ENCODE measurements around the gene ABCB11. TPM values are rescaled to one million over a fixed set of nuclear protein-coding genes. Genes with fewer than 3 reads are reported as not detected.
"Not testable (repeated sequence)": the region's sequence is repeated elsewhere in the genome, so short reads cannot be mapped to it uniquely, and the experiment has no call there.

ABCB11 gene
- total RNA-seq, 1 donor from 2014 or later: 0.02 TPM

DNA sequence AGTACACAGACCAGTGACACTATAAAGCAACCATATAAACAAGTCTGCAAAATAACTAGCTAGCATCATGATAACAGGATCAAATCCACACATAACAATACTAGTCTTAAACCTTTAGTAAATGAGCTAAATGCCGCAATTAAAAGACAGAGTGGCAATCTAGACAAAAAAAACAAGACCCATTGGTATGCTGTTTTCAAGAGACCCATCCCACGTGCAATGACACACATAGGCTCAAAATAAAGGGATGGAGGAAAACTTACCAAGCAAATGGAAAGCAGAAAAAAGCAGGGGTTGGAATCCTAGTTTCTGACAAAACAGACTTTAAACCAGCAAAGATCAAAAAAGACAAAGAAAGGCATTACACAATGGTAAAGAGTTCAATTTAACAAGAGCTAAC is 23.5 kb upstream of the ABCB11 start:
- not testable (repeated sequence) for FAIRE-seq; H3K9me3 ChIP-seq (ENCODE audit: insufficient read depth, low read depth, low read length); H3K27me3 ChIP-seq (ENCODE audit: insufficient read depth, low read length)

DNA sequence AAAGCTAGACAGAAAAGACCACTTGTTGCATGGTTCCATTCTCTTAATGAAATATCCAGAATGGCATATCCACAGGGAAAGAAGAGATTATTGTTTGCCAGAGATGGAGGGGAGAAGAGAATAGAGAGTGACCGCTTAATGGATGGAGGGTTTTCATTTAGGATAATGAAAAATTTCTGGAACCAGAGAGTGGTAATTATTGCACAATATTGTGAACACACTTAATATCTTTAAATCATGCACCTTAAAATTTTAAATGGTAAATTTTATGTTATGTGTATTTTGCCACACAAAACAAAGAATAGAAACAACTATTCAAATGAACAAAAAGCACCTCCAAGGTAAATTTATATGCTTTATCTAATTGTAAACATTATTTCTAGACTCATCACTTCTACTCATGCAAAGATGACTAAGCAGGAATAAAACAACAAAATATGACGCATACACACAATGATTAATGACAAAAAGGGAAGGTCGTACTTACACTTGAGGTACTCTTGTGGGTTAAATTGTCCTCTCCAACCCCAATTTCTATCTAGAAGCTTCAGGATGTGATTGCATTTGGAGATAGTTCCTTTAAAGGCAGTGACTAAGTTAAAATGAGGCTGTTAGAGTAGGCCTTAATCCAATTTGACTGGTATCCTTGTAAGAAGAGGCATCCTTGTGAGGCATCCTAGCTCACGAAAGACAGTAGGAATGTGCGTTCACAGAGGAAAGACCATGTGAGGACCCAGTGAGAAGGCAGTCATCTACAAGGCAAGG is 19.5 kb upstream of the ABCB11 start:
- FAIRE-seq (no peak), DNase-seq (ENCODE audit: low read depth) (peak; percentile 62)
- Histone ChIP-seq H3K4me3 (ENCODE audit: insufficient read depth, low read depth, low read length) (no peak overlapping the region), H3K79me2 (ENCODE audit: insufficient read depth, low read length) (no peaks in the 10 kb centered on the region), H2AFZ (ENCODE audit: low read depth, low read length) (no peak overlapping the region), H3K36me3 (ENCODE audit: insufficient read depth, low read length) (no peaks in the 10 kb centered on the region), H3K9me3 (ENCODE audit: insufficient read depth, low read depth, low read length) (no peaks in the 10 kb centered on the region), H3K4me1 (ENCODE audit: insufficient read depth, low read length) (no peaks in the 10 kb centered on the region), H3K9ac (ENCODE audit: low read length) (no peak overlapping the region), H3K4me2 (ENCODE audit: low read length) (no peak overlapping the region), H3K27ac (ENCODE audit: low read depth, low read length) (peak overlapping the region; percentile 14), H4K20me1 (ENCODE audit: insufficient read depth, low read length) (no peaks in the 10 kb centered on the region), H3K27me3 (ENCODE audit: insufficient read depth, low read length) (no peaks in the 10 kb centered on the region)
- no peak overlapping the region for H3K4me3 Mint-ChIP-seq (ENCODE audit: unreplicated experiment)
- no peak for TF ChIP-seq EZH2 (IDR thresholded peaks at IDR 0.05; ENCODE audit: insufficient read depth, low read length)
- TF ChIP-seq, protein P1, sequence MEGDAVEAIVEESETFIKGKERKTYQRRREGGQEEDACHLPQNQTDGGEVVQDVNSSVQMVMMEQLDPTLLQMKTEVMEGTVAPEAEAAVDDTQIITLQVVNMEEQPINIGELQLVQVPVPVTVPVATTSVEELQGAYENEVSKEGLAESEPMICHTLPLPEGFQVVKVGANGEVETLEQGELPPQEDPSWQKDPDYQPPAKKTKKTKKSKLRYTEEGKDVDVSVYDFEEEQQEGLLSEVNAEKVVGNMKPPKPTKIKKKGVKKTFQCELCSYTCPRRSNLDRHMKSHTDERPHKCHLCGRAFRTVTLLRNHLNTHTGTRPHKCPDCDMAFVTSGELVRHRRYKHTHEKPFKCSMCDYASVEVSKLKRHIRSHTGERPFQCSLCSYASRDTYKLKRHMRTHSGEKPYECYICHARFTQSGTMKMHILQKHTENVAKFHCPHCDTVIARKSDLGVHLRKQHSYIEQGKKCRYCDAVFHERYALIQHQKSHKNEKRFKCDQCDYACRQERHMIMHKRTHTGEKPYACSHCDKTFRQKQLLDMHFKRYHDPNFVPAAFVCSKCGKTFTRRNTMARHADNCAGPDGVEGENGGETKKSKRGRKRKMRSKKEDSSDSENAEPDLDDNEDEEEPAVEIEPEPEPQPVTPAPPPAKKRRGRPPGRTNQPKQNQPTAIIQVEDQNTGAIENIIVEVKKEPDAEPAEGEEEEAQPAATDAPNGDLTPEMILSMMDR (IDR thresholded peaks at IDR 0.05; ENCODE audit: insufficient read depth, low read depth, low read length): no peak
- H3K9me3 Mint-ChIP-seq (ENCODE audit: unreplicated experiment): peaks cover 17% of the 10 kb centered on the region
- no peaks in the 10 kb centered on the region for H3K27me3 Mint-ChIP-seq (ENCODE audit: low read depth, unreplicated experiment)
- H3K36me3 Mint-ChIP-seq (ENCODE audit: low read depth, unreplicated experiment): no peaks in the 10 kb centered on the region
- no peaks in the 10 kb centered on the region for H3K4me1 Mint-ChIP-seq (ENCODE audit: low read depth, unreplicated experiment)
- no peak overlapping the region for H3K27ac Mint-ChIP-seq (ENCODE audit: unreplicated experiment)

More for the DNA sequence above, 23.5 kb upstream of the ABCB11 start:
- not testable (repeated sequence) for H3K36me3 Mint-ChIP-seq (ENCODE audit: low read depth, unreplicated experiment); H3K4me3 Mint-ChIP-seq (ENCODE audit: unreplicated experiment); H3K4me2 ChIP-seq (ENCODE audit: low read length); H3K4me1 Mint-ChIP-seq (ENCODE audit: low read depth, unreplicated experiment); H3K9ac ChIP-seq (ENCODE audit: low read length); H2AFZ ChIP-seq (ENCODE audit: low read depth, low read length); H3K27ac Mint-ChIP-seq (ENCODE audit: unreplicated experiment); H3K4me1 ChIP-seq (ENCODE audit: insufficient read depth, low read length); H3K27me3 Mint-ChIP-seq (ENCODE audit: low read depth, unreplicated experiment); H4K20me1 ChIP-seq (ENCODE audit: insufficient read depth, low read length); H3K4me3 ChIP-seq (ENCODE audit: insufficient read depth, low read depth, low read length); H3K79me2 ChIP-seq (ENCODE audit: insufficient read depth, low read length); H3K36me3 ChIP-seq (ENCODE audit: insufficient read depth, low read length); H3K27ac ChIP-seq (ENCODE audit: low read depth, low read length); DNase-seq (ENCODE audit: low read depth)
- H3K9me3 Mint-ChIP-seq (ENCODE audit: unreplicated experiment): peaks cover 28% of the 10 kb centered on the region

DNA sequence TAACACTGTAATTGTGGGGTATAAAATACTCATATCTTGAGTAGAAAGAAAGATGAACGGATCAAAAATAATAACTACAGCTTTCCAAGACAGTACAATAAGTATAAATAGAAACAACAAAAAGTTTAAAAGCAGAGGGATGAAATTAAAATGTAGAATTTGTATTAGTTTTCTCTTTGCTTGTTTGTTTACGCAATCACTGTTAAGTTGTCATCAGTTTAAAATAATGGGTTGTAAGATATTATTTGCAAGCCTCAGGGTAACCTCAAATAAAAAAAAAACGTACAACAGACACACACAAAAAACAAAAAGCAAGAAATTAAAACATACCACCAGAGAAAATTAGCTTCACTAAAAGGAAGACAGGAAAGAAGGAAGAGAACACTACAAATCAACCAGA is 18.0 kb upstream of the ABCB11 start:
- Histone ChIP-seq H3K4me1 (ENCODE audit: insufficient read depth, low read length) (no peaks in the 10 kb centered on the region), H3K27ac (ENCODE audit: low read depth, low read length) (no peak overlapping the region), H2AFZ (ENCODE audit: low read depth, low read length) (no peak overlapping the region), H3K4me2 (ENCODE audit: low read length) (no peak overlapping the region), H3K79me2 (ENCODE audit: insufficient read depth, low read length) (no peaks in the 10 kb centered on the region), H3K9me3 (ENCODE audit: insufficient read depth, low read depth, low read length) (no peaks in the 10 kb centered on the region), H3K27me3 (ENCODE audit: insufficient read depth, low read length) (no peaks in the 10 kb centered on the region), H4K20me1 (ENCODE audit: insufficient read depth, low read length) (no peaks in the 10 kb centered on the region), H3K4me3 (ENCODE audit: insufficient read depth, low read depth, low read length) (no peak overlapping the region), H3K36me3 (ENCODE audit: insufficient read depth, low read length) (no peaks in the 10 kb centered on the region), H3K9ac (ENCODE audit: low read length) (no peak overlapping the region)
- TF ChIP-seq EZH2 (IDR thresholded peaks at IDR 0.05; ENCODE audit: insufficient read depth, low read length): no peak
- TF ChIP-seq, protein P1 (IDR thresholded peaks at IDR 0.05; ENCODE audit: insufficient read depth, low read depth, low read length): no peak
- H3K4me3 Mint-ChIP-seq (ENCODE audit: unreplicated experiment): no peak overlapping the region
- peaks cover 8% of the 10 kb centered on the region for H3K9me3 Mint-ChIP-seq (ENCODE audit: unreplicated experiment)
- no peak overlapping the region for H3K27ac Mint-ChIP-seq (ENCODE audit: unreplicated experiment)
- FAIRE-seq: no peak
- H3K27me3 Mint-ChIP-seq (ENCODE audit: low read depth, unreplicated experiment): no peaks in the 10 kb centered on the region
- H3K4me1 Mint-ChIP-seq (ENCODE audit: low read depth, unreplicated experiment): no peaks in the 10 kb centered on the region
- no peak for DNase-seq (ENCODE audit: low read depth)
- peaks cover 2% of the 10 kb centered on the region for H3K36me3 Mint-ChIP-seq (ENCODE audit: low read depth, unreplicated experiment)
